Lung (tissue), 12 donors: Measurements from ENCODE around the gene CLIP3. TPM values are rescaled to one million over a fixed set of nuclear protein-coding genes. Genes with fewer than 3 reads are reported as not detected.

Source experiments
- ATAC-seq: fragments of 200-7000 bp; cut with Tn5 transposase; one replicate; pipeline ENCODE4 v1.9.1; 2020; ENCODE audit warnings: moderate number of reproducible peaks; ENCODE audit not compliant: insufficient read depth, low FRiP score
- DNase-seq, 3 donors: peaks; one replicate each; pipeline ENCODE4 v3.0.0-alpha.2; 2013 to 2017
- H3K27ac ChIP-seq, 2 donors: one replicate each; pipeline ENCODE4 v1.5.1; 2013; ENCODE audit warnings: mild to moderate bottlenecking in 2 of 2, moderate library complexity in 2 of 2, control low read depth in 1 of 2, inconsistent platforms in 1 of 2, low read depth in 1 of 2, low read length in 1 of 2
- H3K27me3 ChIP-seq, 3 donors: one replicate each; pipeline ENCODE4 v1.5.1; 2013; ENCODE audit warnings: low read length in 2 of 3; ENCODE audit not compliant: control insufficient read depth in 3 of 3, insufficient read depth in 3 of 3
- H3K36me3 ChIP-seq, 4 donors: one replicate each; pipeline ENCODE4 v1.5.1; 2013; ENCODE audit warnings: low read length in 4 of 4, mild to moderate bottlenecking in 1 of 4, moderate library complexity in 1 of 4; ENCODE audit not compliant: control insufficient read depth in 4 of 4, insufficient read depth in 4 of 4
- H3K4me1 ChIP-seq, 5 donors: one replicate each; pipeline ENCODE4 v1.5.1; 2013; ENCODE audit warnings: low read length in 5 of 5, mild to moderate bottlenecking in 2 of 5, moderate library complexity in 1 of 5; ENCODE audit not compliant: control insufficient read depth in 5 of 5, insufficient read depth in 5 of 5
- H3K4me3 ChIP-seq: one replicate; pipeline ENCODE4 v1.5.1; 2013; ENCODE audit warnings: mild to moderate bottlenecking, control low read depth, moderate library complexity
- H3K9ac ChIP-seq, 2 donors: one replicate each; pipeline ENCODE4 v1.5.1; 2013; ENCODE audit warnings: low read length in 2 of 2, control low read depth in 1 of 2; ENCODE audit not compliant: insufficient read depth in 1 of 2
- H3K9me3 ChIP-seq, 4 donors: one replicate each; pipeline ENCODE4 v1.5.1; 2013; ENCODE audit warnings: low read length in 3 of 4, mild to moderate bottlenecking in 1 of 4, moderate library complexity in 1 of 4; ENCODE audit not compliant: control insufficient read depth in 4 of 4, insufficient read depth in 3 of 4
- WGBS, 2 donors: extraction: QIAGEN DNeasy Blood & Tissue Kit; methylation state at CpG; one replicate each; pipeline ENCODE4 v1.1.7; 2013; 5-methylcytosine and 5-hydroxymethylcytosine counted together
- polyA plus RNA-seq, 2 donors: library from polyadenylated mRNA; stranded (reverse); fragments of 200-250 nt; gene quantifications; one replicate each; pipeline ENCODE4 v1.2.1, GENCODE V29; 2013
- total RNA-seq, 2 donors: library from RNA; depleted of rRNA in 1 of 2; stranded (reverse); fragments of >200 nt in 1 of 2; gene quantifications; one replicate each; pipeline ENCODE4 v1.2.1, GENCODE V29; 2014 to 2021
- TF ChIP-seq, protein P1 (sequence below): IDR thresholded peaks from 2 replicates; pipeline ENCODE4 v1.5.1; 2012; ENCODE audit warnings: mild to moderate bottlenecking; ENCODE audit errors: control extremely low read depth, extremely low read depth
- donor health status: control.
- donor health status: control.
- donor health status: Bipolar disorder and iron deficiency.
- donor health status: healthy.
- donor health status: DM: yes; HTN: yes; CAD: no.

The CLIP3 gene
- total and polyA plus RNA-seq, 4 donors: 1.6 to 17.6 (median 5.3) TPM

DNA sequence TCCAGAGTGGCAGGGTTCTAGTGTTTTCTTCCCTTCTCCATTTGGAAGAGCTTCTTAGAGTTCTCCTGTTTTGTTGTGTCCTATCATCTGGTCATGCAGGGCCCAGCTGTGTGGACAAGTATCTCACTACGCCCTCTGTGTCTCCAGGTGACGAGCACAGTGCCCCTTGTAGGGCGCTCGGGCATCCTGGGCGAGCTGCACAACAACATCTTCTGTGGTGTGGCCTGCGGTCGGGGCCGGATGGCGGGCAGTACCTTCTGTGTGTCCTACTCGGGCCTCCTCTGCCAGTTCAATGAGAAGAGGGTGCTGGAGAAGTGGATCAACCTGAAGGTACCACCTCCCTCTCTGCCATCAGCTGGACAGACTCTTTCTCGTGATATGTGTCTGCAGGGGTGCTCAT is 35.0 kb upstream of the CLIP3 start:
- no peak for ATAC-seq
- Histone ChIP-seq H3K9ac (no peak overlapping the region), H3K4me3 (no peak overlapping the region), H3K36me3 (peaks cover 0 to 2% (median 0%) of the 10 kb centered on the region in 4 donors), H3K9me3 (peaks cover 0 to 2% (median 0%) of the 10 kb centered on the region in 4 donors), H3K4me1 (peaks cover 0 to 1% (median 0%) of the 10 kb centered on the region in 5 donors), H3K27ac (no peak overlapping the region), H3K27me3 (no peaks in the 10 kb centered on the region)
- 94% methylated on average over 11 of the region's 11 CpGs for WGBS, 2 donors
- TF ChIP-seq, protein P1, sequence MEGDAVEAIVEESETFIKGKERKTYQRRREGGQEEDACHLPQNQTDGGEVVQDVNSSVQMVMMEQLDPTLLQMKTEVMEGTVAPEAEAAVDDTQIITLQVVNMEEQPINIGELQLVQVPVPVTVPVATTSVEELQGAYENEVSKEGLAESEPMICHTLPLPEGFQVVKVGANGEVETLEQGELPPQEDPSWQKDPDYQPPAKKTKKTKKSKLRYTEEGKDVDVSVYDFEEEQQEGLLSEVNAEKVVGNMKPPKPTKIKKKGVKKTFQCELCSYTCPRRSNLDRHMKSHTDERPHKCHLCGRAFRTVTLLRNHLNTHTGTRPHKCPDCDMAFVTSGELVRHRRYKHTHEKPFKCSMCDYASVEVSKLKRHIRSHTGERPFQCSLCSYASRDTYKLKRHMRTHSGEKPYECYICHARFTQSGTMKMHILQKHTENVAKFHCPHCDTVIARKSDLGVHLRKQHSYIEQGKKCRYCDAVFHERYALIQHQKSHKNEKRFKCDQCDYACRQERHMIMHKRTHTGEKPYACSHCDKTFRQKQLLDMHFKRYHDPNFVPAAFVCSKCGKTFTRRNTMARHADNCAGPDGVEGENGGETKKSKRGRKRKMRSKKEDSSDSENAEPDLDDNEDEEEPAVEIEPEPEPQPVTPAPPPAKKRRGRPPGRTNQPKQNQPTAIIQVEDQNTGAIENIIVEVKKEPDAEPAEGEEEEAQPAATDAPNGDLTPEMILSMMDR: no peak
- DNase-seq: no peak

DNA sequence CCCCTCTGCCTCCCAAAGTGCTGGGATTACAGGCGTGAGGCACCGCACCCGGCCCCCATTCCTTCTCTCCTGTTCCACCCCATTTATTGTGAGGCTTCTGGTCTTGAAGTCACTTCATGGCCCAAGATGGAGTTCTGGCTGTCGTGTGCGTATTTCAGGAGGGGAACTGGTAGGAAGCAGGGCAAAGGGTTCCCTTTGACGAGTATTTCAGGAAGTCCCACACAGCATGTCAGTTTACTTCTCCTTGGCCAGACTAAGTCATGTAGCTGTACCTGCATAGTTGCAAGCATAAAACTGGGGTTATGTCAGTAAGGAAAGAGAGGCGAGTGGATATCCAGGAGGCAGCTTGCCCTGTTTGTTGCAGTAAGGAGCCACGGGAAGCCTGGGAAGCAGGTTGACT is 32.2 kb upstream of the CLIP3 start:
- H3K4me1 ChIP-seq: peaks cover 0 to 1% (median 0%) of the 10 kb centered on the region in 5 donors
- peaks cover 0 to 6% (median under 1%) of the 10 kb centered on the region in 4 donors for H3K36me3 ChIP-seq
- H3K27ac ChIP-seq: no peak overlapping the region
- H3K9ac ChIP-seq: no peak overlapping the region
- H3K9me3 ChIP-seq: peaks cover 0 to 2% (median 0%) of the 10 kb centered on the region in 4 donors
- H3K27me3 ChIP-seq: no peaks in the 10 kb centered on the region
- WGBS, 2 donors: 78 to 87% methylated on average over 8 of the region's 8 CpGs
- DNase-seq (no peak), ATAC-seq (no peak)
- H3K4me3 ChIP-seq: no peak overlapping the region
- TF ChIP-seq, protein P1: no peak

GRCh38 chr19:36061367-36061766 is 28.7 kb upstream of the CLIP3 start:
- Histone ChIP-seq H3K36me3 (peaks cover 0 to 7% (median 0%) of the 10 kb centered on the region in 4 donors), H3K27ac (no peak overlapping the region), H3K9ac (no peak overlapping the region), H3K27me3 (no peaks in the 10 kb centered on the region), H3K4me3 (no peak overlapping the region), H3K4me1 (peaks cover 0 to 2% (median 0%) of the 10 kb centered on the region in 5 donors), H3K9me3 (no peaks in the 10 kb centered on the region)
- ATAC-seq (no peak), DNase-seq (no peak)
- WGBS, 2 donors: 91 to 93% methylated on average over 2 of the region's 2 CpGs
- TF ChIP-seq, protein P1: no peak

- DNase-seq (no peak), ATAC-seq (no peak)
- H3K4me1 ChIP-seq: peaks cover 0 to 11% (median under 1%) of the 10 kb centered on the region in 5 donors
- no peaks in the 10 kb centered on the region for H3K27me3 ChIP-seq
- peaks cover 0 to 7% (median 0%) of the 10 kb centered on the region in 4 donors for H3K36me3 ChIP-seq
- no peak overlapping the region for H3K27ac ChIP-seq
- H3K4me3 ChIP-seq: no peak overlapping the region
- 81 to 88% methylated on average over 4 of the region's 4 CpGs for WGBS, 2 donors
- H3K9me3 ChIP-seq: no peaks in the 10 kb centered on the region
- TF ChIP-seq, protein P1: no peak
- H3K9ac ChIP-seq: no peak overlapping the region
These were observed 27.8 kb upstream of the CLIP3 start for GRCh38 chr19:36060430-36060829.
